Thoracic aorta (tissue), 2 donors: Measurements from ENCODE around the gene CAMKMT. TPM values are rescaled to one million over a fixed set of nuclear protein-coding genes. Genes with fewer than 3 reads are reported as not detected.

Experiments
- ATAC-seq: fragments of 150-250 bp; one replicate; pipeline ENCODE4 v1.8.0; 2017; ENCODE audit warnings: low read depth; ENCODE audit not compliant: insufficient number of reproducible peaks, low FRiP score
- DNase-seq: peaks from one replicate; pipeline ENCODE4 v3.0.0-alpha.2; 2020; ENCODE audit warnings: low spot score
- H3K27ac ChIP-seq, 2 donors: fragments of 200-600 bp; sonication (generic); 1 replicate in 1 of 2; 2 replicates in 1 of 2; pipeline ENCODE4 v1.5.1; 2016; ENCODE audit warnings: mild to moderate bottlenecking in 2 of 2, moderate library complexity in 2 of 2
- H3K27me3 ChIP-seq: fragments of 200-600 bp; sonication (generic); replicated peaks from 2 replicates; pipeline ENCODE4 v1.6.0; 2016; ENCODE audit warnings: mild to moderate bottlenecking; ENCODE audit not compliant: insufficient read depth
- H3K36me3 ChIP-seq: fragments of 200-600 bp; sonication (generic); one replicate; pipeline ENCODE4 v1.5.1; 2016
- H3K4me1 ChIP-seq, 2 donors: fragments of 200-600 bp; sonication (generic); 1 replicate in 1 of 2; 2 replicates in 1 of 2; pipeline versions ENCODE4 v1.5.1 to v1.6.0; 2016; ENCODE audit warnings: low read depth in 2 of 2, mild to moderate bottlenecking in 1 of 2; ENCODE audit not compliant: control insufficient read depth in 1 of 2
- H3K4me3 ChIP-seq: fragments of 200-600 bp; sonication (generic); 2 replicates; pipeline ENCODE4 v1.5.1; 2016; ENCODE audit warnings: mild to moderate bottlenecking
- H3K9me3 ChIP-seq: fragments of 200-600 bp; sonication (generic); 2 replicates; pipeline ENCODE4 v1.5.1; 2016
- CTCF ChIP-seq: fragments of 200-600 bp; sonication (generic); IDR thresholded peaks from one replicate; pipeline ENCODE4 v1.5.1; 2019; ENCODE audit warnings: antibody characterized with exemption
- total RNA-seq, 2 donors: library from RNA; depleted of rRNA; stranded (reverse); fragments of >200 nt; gene quantifications; one replicate each; pipeline versions ENCODE4 v1.1.0 to v1.2.3, GENCODE V29; 2016

The CAMKMT gene
- total RNA-seq, 2 donors from 2014 or later: 4.7 to 11.6 TPM

GRCh38 chr2:44456946-44457345 lies 95.2 kb downstream of the CAMKMT start:
- H3K4me3 ChIP-seq: no peak overlapping the region
- no peak for ATAC-seq
- H3K4me1 ChIP-seq: no peaks in the 10 kb centered on the region
- no peaks in the 10 kb centered on the region for H3K9me3 ChIP-seq
- H3K36me3 ChIP-seq: no peaks in the 10 kb centered on the region
- H3K27ac ChIP-seq: no peak overlapping the region
- no peak for DNase-seq
- TF ChIP-seq CTCF: no peak
- H3K27me3 ChIP-seq: no peaks in the 10 kb centered on the region

GRCh38 chr2:44459739-44460138 lies 98.0 kb downstream of the CAMKMT start:
- no peak overlapping the region for H3K27ac ChIP-seq
- no peak for TF ChIP-seq CTCF
- H3K9me3 ChIP-seq: no peaks in the 10 kb centered on the region
- DNase-seq: no peak
- H3K27me3 ChIP-seq: no peaks in the 10 kb centered on the region
- no peak overlapping the region for H3K4me3 ChIP-seq
- H3K36me3 ChIP-seq: no peaks in the 10 kb centered on the region
- ATAC-seq: no peak
- no peaks in the 10 kb centered on the region for H3K4me1 ChIP-seq

GRCh38 chr2:44462934-44463849 lies 101.4 kb downstream of the CAMKMT start:
- no peak for TF ChIP-seq CTCF
- Histone ChIP-seq H3K4me3 (no peak overlapping the region), H3K36me3 (no peaks in the 10 kb centered on the region), H3K9me3 (no peaks in the 10 kb centered on the region), H3K27me3 (no peaks in the 10 kb centered on the region), H3K4me1 (no peaks in the 10 kb centered on the region), H3K27ac (no peak overlapping the region)
- ATAC-seq: no peak
- no peak for DNase-seq

GRCh38 chr2:44464437-44464836 lies 102.7 kb downstream of the CAMKMT start:
- H3K4me3 ChIP-seq: no peak overlapping the region
- H3K9me3 ChIP-seq: no peaks in the 10 kb centered on the region
- no peak for TF ChIP-seq CTCF
- ATAC-seq: no peak
- no peak overlapping the region for H3K27ac ChIP-seq
- no peaks in the 10 kb centered on the region for H3K27me3 ChIP-seq
- H3K4me1 ChIP-seq: no peaks in the 10 kb centered on the region
- no peaks in the 10 kb centered on the region for H3K36me3 ChIP-seq
- DNase-seq: no peak

- Histone ChIP-seq H3K4me3 (no peak overlapping the region), H3K4me1 (no peaks in the 10 kb centered on the region), H3K9me3 (no peaks in the 10 kb centered on the region), H3K27ac (no peak overlapping the region), H3K27me3 (no peaks in the 10 kb centered on the region), H3K36me3 (no peaks in the 10 kb centered on the region)
- DNase-seq: no peak
- ATAC-seq: no peak
- no peak for TF ChIP-seq CTCF
These were observed 108.4 kb downstream of the CAMKMT start for GRCh38 chr2:44470151-44470550.
